ENCODE data around the gene C2CD5.
"Not testable (repeated sequence)": the region's sequence is repeated elsewhere in the genome, so short reads cannot be mapped to it uniquely, and the experiment has no call there.

Gene C2CD5

GRCh38 chr12:22491034-22491433, 53.3 kb downstream of the C2CD5 start:
- H3K4me3 ChIP-seq (ENCODE audit: low read depth, low read length): no peak overlapping the region
- TF ChIP-seq CTCF (IDR thresholded peaks at IDR 0.05; ENCODE audit: insufficient read depth, low read length, missing control alignments): no peak
- no peak for DNase-seq (ENCODE audit: low read depth, low spot score)
- POLR2A ChIA-PET: no interaction called here
- CTCF ChIA-PET: interaction anchor here (1.7 kb wide), 1 partner anchor 31 kb away, joined by 5 read pairs; no protein-coding TSS in a partner anchor

- TF ChIP-seq CTCF (IDR thresholded peaks at IDR 0.05; ENCODE audit: insufficient read depth, low read length, missing control alignments): no peak
- POLR2A ChIA-PET: no interaction called here
- CTCF ChIA-PET: no interaction called here
- DNase-seq (ENCODE audit: low read depth, low spot score): no peak
- H3K4me3 ChIP-seq (ENCODE audit: low read depth, low read length): no peak overlapping the region
Observed at GRCh38 chr12:22488478-22488877, 55.9 kb downstream of the C2CD5 start.

- POLR2A ChIA-PET: not testable (repeated sequence)
Observed at GRCh38 chr12:22487683-22488082, 56.7 kb downstream of the C2CD5 start.

GRCh38 chr12:22481547-22482104, 62.7 kb downstream of the C2CD5 start:
- POLR2A ChIA-PET: no interaction called here
- TF ChIP-seq CTCF (IDR thresholded peaks at IDR 0.05; ENCODE audit: insufficient read depth, low read length, missing control alignments): no peak
- CTCF ChIA-PET: interaction anchor here (1.9 kb wide), 1 partner anchor 22 kb away, joined by 6 read pairs; no protein-coding TSS in a partner anchor
- no peak for DNase-seq (ENCODE audit: low read depth, low spot score)
- H3K4me3 ChIP-seq (ENCODE audit: low read depth, low read length): no peak overlapping the region

More at GRCh38 chr12:22487683-22488082, 56.7 kb downstream of the C2CD5 start:
- DNase-seq (ENCODE audit: low read depth, low spot score); H3K4me3 ChIP-seq (ENCODE audit: low read depth, low read length); CTCF ChIA-PET: not testable (repeated sequence)

- H3K4me3 ChIP-seq (ENCODE audit: low read depth, low read length); POLR2A ChIA-PET; DNase-seq (ENCODE audit: low read depth, low spot score): not testable (repeated sequence)
- CTCF ChIA-PET: interaction anchor here (1.1 to 1.9 kb wide), 2 partner anchors 20 to 21 kb away, joined by 4 to 6 read pairs; no protein-coding TSS in a partner anchor
Observed at GRCh38 chr12:22480814-22481213, 63.5 kb downstream of the C2CD5 start.

- ChIA-PET POLR2A (no interaction called here), CTCF (interaction anchor here (1.1 to 1.9 kb wide), 2 partner anchors 19 to 20 kb away, joined by 4 to 6 read pairs; no protein-coding TSS in a partner anchor)
- TF ChIP-seq CTCF (IDR thresholded peaks at IDR 0.05; ENCODE audit: insufficient read depth, low read length, missing control alignments): no peak
- no peak overlapping the region for H3K4me3 ChIP-seq (ENCODE audit: low read depth, low read length)
- DNase-seq (ENCODE audit: low read depth, low spot score): no peak
Observed at GRCh38 chr12:22480016-22480415, 64.3 kb downstream of the C2CD5 start.

- no peak overlapping the region for H3K4me3 ChIP-seq (ENCODE audit: low read depth, low read length)
- POLR2A ChIA-PET: no interaction called here
- CTCF ChIA-PET: interaction anchor here (7.3 kb wide), 1 partner anchor 18 kb away, joined by 59 read pairs; no protein-coding TSS in a partner anchor
- no peak for DNase-seq (ENCODE audit: low read depth, low spot score)
- TF ChIP-seq CTCF (IDR thresholded peaks at IDR 0.05; ENCODE audit: insufficient read depth, low read length, missing control alignments): no peak
Observed at GRCh38 chr12:22477894-22478287, 66.5 kb downstream of the C2CD5 start.
